ENCODE measurements around the gene ADAMTS12. TPM values are rescaled to one million over a fixed set of nuclear protein-coding genes. Genes with fewer than 3 reads are reported as not detected.
A peak's percentile ranks its signal among the peaks of the same experiment; 100 is the strongest.

Gene ADAMTS12
- total RNA-seq, 1 experiment from 2014 or later = 6.2 TPM

DNA sequence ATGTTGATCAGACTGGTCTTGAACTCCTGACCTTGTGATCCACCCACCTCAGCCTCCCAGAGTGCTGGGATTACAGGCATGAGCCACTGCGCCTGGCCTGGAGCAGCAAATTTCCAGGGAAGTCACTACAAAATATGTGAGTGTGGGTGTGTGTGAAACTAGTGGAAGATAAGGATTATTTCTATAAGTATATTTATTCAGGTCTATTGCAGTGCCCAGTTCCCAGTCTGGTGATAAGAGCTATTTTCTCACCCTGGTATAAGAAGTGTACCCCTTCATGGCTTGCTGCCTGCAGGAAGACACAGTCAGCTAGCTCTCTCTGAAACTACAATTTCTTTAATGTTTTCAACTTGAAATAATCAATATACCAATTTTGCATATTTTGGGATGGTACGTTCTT, 414.0 kb downstream of the ADAMTS12 start:
- H2BK12ac ChIP-seq (ENCODE audit: insufficient read length, low read depth, low read length) = no peak overlapping the region
- Mint-ChIP-seq H3K27me3 (ENCODE audit: low read depth) (no peaks in the 10 kb centered on the region), H3K36me3 (ENCODE audit: insufficient read depth in 1 of 3, low read depth in 3 of 3) (peaks cover 45 to 72% (median 66%) of the 10 kb centered on the region in 3 experiments), H3K9me3 (peaks cover 2 to 3% of the 10 kb centered on the region in 2 experiments; a peak in 4 of 5 replicates), H3K4me1 (peaks cover 25 to 28% of the 10 kb centered on the region in 2 experiments), H3K4me3 (no peak overlapping the region), H3K27ac (peak overlapping the region in 1 of 3 experiments; percentile 46; a peak in 1 of 7 replicates)
- H4K91ac ChIP-seq (ENCODE audit: insufficient read length, low read depth, low read length) = no peak overlapping the region
- no peaks in the 10 kb centered on the region for H3K27me3 ChIP-seq (ENCODE audit: insufficient read depth, low read length)
- H3K9me3 ChIP-seq (ENCODE audit: control insufficient read depth, low read depth, low read length) = no peaks in the 10 kb centered on the region
- H2BK5ac ChIP-seq (ENCODE audit: insufficient read length, low read length) = no peak overlapping the region
- no CpG with 5 or more reads among the region's 2 CpGs for whole genome bisulfite sequencing (ENCODE audit: extremely low coverage, insufficient read length, low lambda C conversion rate)
- H3K9ac ChIP-seq (ENCODE audit: extremely low read depth, insufficient read length, low read length) = no peak overlapping the region
- H2BK120ac ChIP-seq (ENCODE audit: low read depth, low read length, poor library complexity, severe bottlenecking) = no peak overlapping the region
- no peak overlapping the region for H4K5ac ChIP-seq (ENCODE audit: insufficient read length, low read depth, low read length)
- DNase-seq = no peak
- no peaks in the 10 kb centered on the region for H3K79me2 ChIP-seq (ENCODE audit: insufficient read depth, low read length)
- H2AFZ ChIP-seq (ENCODE audit: low read length) = no peak overlapping the region
- H2BK20ac ChIP-seq (ENCODE audit: low read depth, low read length, poor library complexity, severe bottlenecking) = no peak overlapping the region
- no peak overlapping the region for H3K56ac ChIP-seq (ENCODE audit: insufficient read length, low read depth, low read length)
- H3K27ac ChIP-seq (ENCODE audit: insufficient read length, low read depth, low read length) = no peak overlapping the region
- TF ChIP-seq, protein P1, sequence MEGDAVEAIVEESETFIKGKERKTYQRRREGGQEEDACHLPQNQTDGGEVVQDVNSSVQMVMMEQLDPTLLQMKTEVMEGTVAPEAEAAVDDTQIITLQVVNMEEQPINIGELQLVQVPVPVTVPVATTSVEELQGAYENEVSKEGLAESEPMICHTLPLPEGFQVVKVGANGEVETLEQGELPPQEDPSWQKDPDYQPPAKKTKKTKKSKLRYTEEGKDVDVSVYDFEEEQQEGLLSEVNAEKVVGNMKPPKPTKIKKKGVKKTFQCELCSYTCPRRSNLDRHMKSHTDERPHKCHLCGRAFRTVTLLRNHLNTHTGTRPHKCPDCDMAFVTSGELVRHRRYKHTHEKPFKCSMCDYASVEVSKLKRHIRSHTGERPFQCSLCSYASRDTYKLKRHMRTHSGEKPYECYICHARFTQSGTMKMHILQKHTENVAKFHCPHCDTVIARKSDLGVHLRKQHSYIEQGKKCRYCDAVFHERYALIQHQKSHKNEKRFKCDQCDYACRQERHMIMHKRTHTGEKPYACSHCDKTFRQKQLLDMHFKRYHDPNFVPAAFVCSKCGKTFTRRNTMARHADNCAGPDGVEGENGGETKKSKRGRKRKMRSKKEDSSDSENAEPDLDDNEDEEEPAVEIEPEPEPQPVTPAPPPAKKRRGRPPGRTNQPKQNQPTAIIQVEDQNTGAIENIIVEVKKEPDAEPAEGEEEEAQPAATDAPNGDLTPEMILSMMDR (conservative IDR thresholded peaks at IDR 0.05) = no peak
- H3K4me1 ChIP-seq (ENCODE audit: insufficient read depth, low read length) = no peaks in the 10 kb centered on the region
- no peak overlapping the region for H3K4me2 ChIP-seq (ENCODE audit: insufficient read depth, insufficient read length, low read length)
- no peaks in the 10 kb centered on the region for H3K23me2 ChIP-seq (ENCODE audit: insufficient read length, low read depth, low read length, poor library complexity, severe bottlenecking)
- H4K20me1 ChIP-seq (ENCODE audit: control insufficient read depth, insufficient read depth, insufficient read length) = no peaks in the 10 kb centered on the region
- no peak overlapping the region for H3T11ph ChIP-seq (ENCODE audit: low read length)
- no peak overlapping the region for H3K18ac ChIP-seq (ENCODE audit: insufficient read length, low read depth, low read length)
- H2AK5ac ChIP-seq (ENCODE audit: insufficient read length, low read length) = no peak overlapping the region
- H2BK15ac ChIP-seq (ENCODE audit: low read depth, low read length) = no peak overlapping the region
- peaks cover 3% of the 10 kb centered on the region for H3K79me1 ChIP-seq (ENCODE audit: insufficient read depth, low read depth, low read length, poor library complexity, severe bottlenecking)
- H4K8ac ChIP-seq (replicated peaks; ENCODE audit: insufficient read length, low read depth, low read length) = no peak overlapping the region
- H3K23ac ChIP-seq (ENCODE audit: insufficient read length, low read depth, low read length) = no peak overlapping the region
- no peak overlapping the region for H3K4ac ChIP-seq (ENCODE audit: low read depth, low read length)
- no peak overlapping the region for H3K14ac ChIP-seq (ENCODE audit: insufficient read depth, low read length)

All from H9 (cell line).